HG02885 (cell line): ENCODE data around the gene BLOC1S1.
"Not testable (repeated sequence)": the region's sequence is repeated elsewhere in the genome, so short reads cannot be mapped to it uniquely, and the experiment has no call there.

Source experiments
- ATAC-seq: cut with Tn5 transposase; IDR thresholded peaks from one replicate; pipeline ENCODE4 v1.9.1; 2021; ENCODE audit warnings: mild to moderate bottlenecking; ENCODE audit not compliant: unreplicated experiment, poor library complexity

Gene BLOC1S1

DNA sequence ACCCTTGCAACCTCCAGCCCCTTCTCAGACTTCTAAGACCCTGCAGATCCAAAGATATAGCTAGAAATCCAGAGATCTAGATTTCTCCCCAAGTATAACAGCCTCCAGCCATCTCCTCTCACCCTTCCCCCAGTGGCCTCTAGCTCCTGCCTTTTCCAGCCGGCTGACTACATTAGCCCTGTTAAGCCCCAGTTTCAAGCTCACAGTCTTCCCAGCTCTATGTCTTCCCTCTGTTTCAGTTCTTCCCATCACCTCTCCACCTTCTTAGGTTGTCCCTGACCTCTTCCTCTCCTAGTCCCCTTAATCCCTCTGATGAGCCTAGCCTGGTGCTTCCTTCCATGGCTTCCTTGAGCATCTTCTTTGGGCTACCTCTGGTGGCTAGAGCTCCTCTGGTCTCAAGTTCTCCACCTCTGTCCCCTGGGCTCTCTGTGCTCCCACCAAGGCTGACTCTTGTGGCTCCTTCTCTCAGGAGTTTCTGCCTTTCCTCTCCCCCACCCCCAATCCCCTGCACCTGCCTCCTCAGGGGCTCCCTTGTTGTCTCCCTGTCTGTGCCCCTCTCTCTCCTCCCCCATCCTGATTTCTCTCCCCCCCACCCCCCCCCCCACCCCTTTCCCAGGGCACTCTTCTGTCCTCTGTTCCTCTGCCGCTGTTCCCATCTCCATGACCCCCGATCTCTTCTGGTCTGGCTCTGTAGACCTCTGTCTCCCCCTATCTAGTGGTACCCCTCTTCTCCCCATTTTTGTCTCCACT is 26.3 kb downstream of the BLOC1S1 start:
- ATAC-seq, result no peak

DNA sequence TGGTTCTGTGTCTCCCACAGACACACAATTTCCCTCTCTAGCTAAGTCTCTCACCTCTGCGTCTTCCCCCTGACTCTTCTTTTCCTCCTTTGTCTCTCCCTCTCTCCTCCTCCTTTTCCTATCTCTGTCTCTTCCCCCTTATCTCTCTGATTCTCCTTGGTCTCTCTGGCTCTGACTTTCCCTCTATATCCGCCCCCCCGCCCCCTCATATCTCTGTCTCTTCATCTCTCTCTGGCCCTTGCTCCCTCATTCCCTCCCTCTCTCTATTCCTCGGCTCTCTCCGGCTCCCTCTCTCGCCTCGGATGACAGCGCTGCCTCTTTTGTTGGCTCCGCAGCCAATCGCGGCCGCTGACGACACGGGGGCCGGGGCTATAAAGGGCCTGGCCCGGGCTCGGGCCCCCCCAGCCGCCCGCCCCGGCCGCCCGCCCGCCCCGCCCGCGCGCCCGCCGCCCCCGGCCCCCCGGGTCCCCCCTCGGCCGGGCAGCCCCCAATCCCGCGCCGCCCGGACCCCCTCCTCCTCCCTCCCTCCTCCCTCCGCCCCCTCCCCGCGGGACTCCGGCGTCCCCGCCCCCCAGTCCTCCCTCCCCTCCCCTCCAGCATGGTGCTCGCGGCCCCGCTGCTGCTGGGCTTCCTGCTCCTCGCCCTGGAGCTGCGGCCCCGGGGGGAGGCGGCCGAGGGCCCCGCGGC is 27.0 kb downstream of the BLOC1S1 start, which contains the start of gene GDF11:
TSS of gene GDF11 (plus strand) at position 404 of the 687 bp plus-strand sequence. CDS start at position 599, 195 bp downstream.
- peak; percentile 60 for ATAC-seq

DNA sequence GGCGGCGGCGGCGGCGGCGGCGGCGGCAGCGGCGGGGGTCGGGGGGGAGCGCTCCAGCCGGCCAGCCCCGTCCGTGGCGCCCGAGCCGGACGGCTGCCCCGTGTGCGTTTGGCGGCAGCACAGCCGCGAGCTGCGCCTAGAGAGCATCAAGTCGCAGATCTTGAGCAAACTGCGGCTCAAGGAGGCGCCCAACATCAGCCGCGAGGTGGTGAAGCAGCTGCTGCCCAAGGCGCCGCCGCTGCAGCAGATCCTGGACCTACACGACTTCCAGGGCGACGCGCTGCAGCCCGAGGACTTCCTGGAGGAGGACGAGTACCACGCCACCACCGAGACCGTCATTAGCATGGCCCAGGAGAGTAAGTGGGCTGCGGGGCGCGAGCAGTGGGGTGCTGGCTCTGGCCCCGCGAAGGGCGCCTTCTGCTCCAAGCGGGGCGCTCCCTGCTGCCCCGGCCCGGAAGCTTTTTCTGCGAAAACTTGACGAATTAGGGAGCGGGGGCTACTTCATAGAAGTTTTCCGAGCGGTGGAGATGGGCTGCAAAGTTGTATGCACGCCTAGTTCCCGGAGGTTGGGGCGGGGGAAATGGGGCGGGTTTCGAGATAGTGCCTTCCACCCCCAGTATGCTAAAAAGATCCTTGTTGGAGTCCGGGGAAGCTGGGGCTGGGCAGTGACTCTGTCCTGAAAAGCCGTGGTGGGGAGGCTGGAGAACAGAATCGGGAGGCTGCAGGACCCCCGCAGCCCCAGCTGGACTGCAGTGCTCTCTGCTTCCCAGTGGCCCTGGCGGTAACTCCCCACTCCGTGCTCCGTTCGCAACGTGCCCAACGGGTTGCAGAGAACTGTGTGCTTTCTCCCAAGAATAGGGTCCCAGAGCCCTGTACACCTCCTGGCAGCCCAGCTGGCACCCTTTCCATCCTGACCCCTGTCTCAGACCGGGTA is 27.8 kb downstream of the BLOC1S1 start:
- ATAC-seq, result peak; percentile 53

DNA sequence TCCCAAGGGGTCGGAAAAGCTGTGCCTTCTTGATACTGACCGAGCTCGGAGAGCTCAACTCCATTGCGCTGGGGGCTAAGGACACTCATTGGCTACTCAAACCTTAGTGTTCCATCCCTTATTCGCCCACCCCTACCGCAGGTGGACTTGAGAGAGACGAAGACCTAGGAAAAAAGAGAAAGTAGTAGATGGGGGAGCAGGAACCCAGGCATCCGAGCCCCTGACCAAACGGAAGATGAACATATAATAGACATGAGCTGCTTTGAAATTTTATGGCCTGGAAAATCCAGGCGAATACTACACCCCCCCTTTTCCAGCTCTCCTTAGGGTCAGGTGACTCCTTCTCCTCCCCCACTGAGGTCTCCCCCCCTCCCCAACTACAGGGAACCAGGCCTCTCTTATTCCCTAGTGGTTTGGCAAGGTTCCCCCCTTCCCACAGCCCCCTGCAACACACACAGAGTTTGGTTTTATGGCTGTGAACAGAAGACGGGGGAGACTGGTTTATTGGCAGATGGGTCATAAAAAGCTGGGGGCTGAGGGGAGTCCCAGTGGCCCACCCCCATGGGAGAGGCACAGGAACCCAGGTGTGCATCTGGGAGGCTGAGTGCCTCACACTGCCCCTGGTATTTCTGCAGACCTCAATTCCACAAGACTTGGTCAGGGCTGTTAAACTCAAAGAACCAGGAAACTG is 28.6 kb downstream of the BLOC1S1 start:
- ATAC-seq, result no peak

DNA sequence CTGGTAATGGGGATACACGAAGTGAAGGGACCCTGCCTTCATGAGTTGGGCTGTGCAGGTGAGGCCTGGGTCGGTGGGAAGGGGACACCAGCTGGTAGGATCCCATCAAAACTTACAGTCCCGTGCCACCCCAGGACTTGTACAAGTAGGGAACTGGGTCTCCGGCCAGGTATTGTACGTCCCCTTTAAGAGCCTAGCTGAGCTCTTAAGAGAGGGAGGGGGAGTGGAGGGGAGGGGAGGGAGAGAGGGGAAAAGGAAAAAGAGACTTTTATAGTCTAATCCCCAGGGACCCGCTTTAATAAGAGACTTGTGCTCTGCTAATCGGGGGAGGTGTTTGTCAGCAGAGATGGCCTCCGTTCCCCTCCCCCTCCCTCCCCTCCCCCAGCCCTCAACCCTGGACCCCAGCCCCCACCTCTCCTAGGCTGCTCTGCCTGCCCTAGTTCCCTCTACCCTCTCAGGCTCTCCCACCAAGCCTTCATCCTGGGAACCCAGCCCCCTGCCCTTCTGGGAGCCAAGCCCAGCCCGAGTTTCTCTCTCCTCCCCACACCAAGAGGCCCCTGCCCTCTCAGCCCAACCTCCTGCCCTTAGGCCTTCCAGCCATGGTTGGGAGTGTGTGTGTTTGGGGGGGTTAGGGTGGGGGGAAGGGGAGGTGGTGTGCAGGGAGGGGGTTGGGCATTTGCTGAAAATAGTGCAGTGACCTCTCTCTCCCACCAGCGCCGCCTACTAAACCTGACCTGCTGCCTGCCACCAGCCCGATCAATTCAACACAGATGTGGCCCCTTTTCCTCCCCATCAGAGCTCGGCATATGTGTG is 29.7 kb downstream of the BLOC1S1 start:
- ATAC-seq, result no peak

DNA sequence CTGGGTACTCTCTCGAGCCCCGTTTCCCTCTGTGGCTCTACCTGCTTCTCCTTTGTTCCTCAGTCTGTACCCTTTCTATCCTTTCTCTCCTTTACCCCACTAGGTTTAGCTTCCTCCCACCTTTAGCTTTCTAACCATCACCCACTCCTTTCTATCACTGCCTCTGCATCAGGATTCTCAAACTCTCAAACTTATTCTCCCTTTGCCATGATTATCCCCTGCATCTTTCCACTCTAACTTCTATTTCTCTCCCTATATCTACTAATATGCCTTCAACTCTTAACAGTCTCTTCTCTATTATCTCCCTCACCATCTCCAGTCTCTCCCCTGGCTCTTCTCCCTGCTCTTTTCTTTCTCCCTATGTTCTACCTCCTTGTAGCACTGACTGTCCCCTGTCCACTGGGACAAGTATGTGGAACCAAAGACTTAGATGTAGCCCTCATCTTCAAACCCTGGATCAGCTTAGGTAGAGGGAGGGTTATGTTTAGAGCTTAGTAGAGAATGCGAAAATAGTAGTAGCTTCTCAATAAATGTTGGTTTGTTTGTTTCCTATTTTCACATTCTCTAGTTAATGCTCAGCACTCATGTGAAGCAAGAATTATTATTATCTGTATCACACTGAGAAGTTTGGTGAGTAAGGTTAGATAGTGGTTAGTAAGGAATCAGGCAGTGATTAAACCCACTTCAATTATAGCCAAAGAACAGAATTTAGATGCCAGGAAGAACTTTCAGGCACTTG is 30.5 kb downstream of the BLOC1S1 start:
- no peak for ATAC-seq

DNA sequence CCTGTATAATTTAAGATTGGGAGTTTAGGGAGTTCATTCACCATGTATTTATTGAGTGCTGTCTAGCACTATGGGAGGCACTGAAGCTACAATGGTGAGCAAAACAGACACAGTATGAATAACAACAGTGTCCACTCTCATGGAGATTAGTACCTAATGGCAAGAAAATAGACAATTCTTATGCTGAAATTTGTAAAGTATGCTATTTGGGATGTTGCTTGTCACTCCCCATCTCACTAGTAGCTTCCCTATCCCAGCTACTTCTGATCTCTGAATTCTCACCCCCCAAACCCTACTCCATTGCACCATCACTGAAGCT is 31.0 kb downstream of the BLOC1S1 start:
- no peak for ATAC-seq

DNA sequence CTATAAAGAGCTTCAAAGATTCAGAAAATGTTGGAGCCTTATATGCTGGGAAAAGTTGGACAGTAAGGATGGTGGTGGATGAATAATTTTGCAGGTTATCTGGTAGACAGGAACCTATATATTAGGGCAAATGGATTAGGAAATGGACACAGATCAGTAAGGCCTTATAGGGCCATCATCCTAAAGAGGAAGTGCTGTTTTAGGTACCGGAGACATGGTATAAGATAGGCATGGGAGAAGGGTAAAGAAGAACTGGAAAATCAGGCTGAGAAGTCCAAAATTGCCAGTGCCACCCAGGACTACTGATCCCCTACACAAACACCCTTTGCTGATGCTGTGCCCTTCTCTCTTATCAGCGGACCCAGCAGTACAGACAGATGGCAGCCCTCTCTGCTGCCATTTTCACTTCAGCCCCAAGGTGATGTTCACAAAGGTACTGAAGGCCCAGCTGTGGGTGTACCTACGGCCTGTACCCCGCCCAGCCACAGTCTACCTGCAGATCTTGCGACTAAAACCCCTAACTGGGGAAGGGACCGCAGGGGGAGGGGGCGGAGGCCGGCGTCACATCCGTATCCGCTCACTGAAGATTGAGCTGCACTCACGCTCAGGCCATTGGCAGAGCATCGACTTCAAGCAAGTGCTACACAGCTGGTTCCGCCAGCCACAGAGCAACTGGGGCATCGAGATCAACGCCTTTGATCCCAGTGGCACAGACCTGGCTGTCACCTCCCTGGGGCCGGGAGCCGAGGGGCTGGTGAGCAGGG is 32.6 kb downstream of the BLOC1S1 start:
- no peak for ATAC-seq

DNA sequence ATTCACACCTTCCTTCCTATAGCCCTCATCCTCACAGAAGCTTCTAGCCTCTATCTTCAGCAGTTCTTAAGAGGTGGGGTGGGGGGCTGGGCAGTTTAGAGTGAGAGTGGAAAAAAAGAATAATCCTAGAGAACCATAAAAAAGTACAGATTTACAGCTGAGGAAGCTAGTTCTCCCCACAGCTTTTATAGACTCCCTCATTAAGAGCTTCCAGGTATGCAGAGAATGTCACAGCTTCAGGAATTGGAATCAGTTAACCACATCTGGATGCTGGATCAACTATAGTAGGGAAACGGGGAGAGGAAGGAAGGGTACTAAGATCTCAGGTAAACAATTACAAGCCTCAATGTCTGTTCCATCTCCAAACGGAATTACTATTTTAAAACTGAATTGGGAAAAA is 39.4 kb downstream of the BLOC1S1 start:
- no peak for ATAC-seq

DNA sequence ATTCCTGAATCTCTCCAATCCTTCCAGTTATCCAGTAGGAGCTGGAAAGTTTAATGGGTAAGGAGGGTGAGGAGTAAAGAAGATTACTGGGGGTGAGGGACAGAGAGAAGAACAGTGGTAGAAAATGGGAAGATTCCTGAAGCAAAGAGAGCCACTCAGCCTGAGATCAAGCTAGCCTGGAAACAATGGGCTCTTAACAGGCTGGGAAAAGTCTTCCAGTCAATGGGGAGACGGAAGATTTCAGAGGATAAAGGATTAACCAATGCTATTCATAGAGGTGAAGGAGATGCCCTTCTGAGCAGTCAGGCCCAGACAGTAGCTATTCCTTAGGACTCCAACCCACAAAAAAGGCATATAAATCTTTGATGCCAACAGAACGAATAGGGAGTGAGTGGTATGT is 41.9 kb downstream of the BLOC1S1 start:
- ATAC-seq, result no peak

DNA sequence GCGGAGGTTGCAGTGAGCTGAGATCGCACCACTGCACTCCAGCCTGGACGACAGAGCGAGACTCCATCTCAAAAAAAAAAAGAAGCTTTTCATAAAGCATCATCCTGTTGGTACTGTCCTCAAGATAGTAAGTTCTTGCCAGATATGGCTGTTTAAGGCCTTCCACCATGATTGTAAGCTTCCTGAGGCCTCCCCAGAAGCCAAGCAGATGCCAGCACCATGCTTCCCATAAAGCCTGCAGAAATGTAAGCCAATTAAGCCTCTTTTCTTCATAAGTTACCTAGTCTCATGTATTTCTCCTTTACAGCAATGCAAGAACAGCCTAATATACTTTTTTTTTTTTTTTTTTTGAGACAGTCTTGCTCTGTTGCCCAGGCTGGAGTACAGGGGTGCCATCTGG is 42.7 kb downstream of the BLOC1S1 start:
- ATAC-seq, result not testable (repeated sequence)

DNA sequence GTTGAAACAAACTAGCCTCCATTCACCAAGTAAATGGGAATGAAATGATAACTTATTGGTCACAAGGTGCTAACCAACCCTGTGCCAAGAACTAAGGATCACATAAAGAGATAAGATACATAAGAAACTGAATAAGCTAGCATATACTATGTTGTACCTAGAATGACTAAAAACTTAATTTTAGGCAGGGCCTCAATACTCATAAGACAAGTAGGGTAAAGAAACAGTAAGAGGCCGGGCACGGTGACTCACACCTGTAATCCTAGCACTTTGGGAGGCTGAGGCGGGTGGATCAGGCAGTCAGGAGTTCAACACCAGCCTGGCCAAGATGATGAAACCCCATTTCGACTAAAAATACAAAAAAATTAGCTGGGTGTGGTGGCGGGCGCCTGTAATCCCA is 44.8 kb downstream of the BLOC1S1 start:
- no peak for ATAC-seq

DNA sequence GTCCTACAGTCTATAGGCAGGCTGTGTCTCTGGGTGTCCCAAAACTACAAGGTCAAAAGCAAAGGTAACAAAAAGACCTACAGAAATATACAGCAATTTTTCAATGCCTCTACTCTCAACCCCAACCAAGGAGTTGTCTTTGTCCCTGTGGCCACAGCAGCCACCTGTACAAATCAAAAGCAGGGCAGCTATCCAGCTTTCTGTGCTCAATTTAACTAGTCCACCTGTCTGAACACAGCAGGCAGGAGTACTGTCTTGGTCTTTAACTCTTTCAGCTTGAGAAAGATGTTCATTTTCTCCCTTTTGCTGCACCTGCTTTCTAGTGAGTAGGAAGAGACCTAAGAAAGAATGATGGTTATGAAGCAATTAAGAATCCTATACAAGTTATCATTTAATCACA is 46.8 kb downstream of the BLOC1S1 start:
- ATAC-seq, result no peak

DNA sequence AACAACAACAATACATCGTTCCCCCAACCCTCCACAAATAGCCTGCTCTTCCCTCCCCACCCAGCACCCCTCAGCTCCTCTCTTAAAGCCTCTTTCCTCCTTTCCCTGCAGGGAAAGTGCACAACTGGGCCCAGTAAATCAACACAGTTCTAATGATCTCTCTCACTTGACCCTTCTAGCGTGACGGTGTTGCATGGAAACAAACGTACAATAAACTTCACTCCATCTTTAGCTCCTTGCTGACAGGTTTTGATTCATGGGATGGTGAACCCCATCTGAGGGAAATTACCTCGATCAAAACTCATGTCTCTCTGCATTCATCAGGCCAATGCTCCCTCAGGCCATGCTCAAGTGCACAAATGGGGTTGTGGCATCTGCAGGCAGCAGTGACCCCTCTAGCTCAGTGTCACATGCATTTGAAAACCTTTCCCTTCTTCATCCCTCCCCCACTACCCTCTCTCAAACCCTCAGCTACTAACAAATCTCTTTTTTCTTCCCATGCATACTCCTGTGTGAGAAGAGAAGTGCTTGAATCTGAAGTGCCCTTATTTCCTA is 50.0 kb downstream of the BLOC1S1 start:
- no peak for ATAC-seq

DNA sequence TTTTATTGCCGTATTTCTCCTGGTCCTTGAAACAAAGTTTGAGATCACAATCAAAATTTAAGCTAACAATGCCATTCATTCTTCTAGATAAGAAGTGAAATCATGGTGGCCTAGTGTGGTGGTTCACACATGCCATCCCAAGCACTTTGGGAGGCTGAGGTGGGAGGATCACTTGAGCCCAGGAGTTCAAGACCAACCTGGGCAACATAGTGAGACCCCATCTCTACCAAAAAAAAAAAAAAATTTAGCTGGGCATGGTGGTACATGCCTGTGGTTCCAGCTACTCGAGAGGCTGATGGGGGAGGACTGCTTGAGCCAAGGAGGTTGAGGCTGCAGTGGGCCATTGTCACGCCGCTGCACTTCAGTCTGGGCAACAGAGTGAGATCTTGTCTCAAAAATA is 51.3 kb downstream of the BLOC1S1 start:
- ATAC-seq, result no peak
